ENCODE measurements around the gene ATG12. TPM values are rescaled to one million over a fixed set of nuclear protein-coding genes. Genes with fewer than 3 reads are reported as not detected.

ATG12 gene
- polyA plus RNA-seq, 1 donor from 2014 or later: 141 TPM

DNA sequence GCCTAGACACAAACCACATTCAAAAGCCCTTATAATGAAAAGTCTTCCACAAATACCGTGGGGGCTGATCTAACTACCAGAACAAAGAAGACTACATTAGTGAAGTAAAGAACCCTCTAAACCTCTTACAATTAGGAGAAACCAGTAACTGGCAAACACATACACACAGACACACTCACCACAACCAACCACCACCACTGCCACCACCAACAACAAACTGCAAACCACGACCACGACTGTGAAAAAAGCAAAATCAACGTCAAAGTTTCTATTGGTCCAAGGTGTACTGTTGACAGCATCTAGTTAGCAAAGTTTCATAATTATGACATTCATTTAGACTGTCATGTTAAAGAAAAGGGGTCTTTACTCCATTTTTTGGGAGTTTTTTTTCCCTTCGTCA, 27.6 kb downstream of the ATG12 start:
- Histone ChIP-seq H3K27ac (ENCODE audit: low read length) (no peak overlapping the region), H3K4me3 (ENCODE audit: low read length) (peak overlapping the region; percentile 84), H3K9ac (ENCODE audit: low read length) (no peak overlapping the region), H3K4me2 (ENCODE audit: low read length) (peak overlapping the region; percentile 91), H4K20me1 (ENCODE audit: insufficient read depth) (no peaks in the 10 kb centered on the region), H3F3A (ENCODE audit: insufficient read depth, low read length, poor library complexity, severe bottlenecking) (no peaks in the 10 kb centered on the region), H3K79me2 (replicated peaks; ENCODE audit: insufficient read depth, low read length) (peaks cover 24% of the 10 kb centered on the region), H2AFZ (ENCODE audit: low read depth, low read length) (no peak overlapping the region), H3K9me3 (ENCODE audit: low read length) (no peaks in the 10 kb centered on the region), H3K9me2 (ENCODE audit: insufficient read depth, low read length) (no peaks in the 10 kb centered on the region), H3K36me3 (ENCODE audit: insufficient read depth, low read length) (peaks cover 9% of the 10 kb centered on the region), H3K27me3 (ENCODE audit: insufficient read depth, low read depth, low read length) (no peaks in the 10 kb centered on the region)
- TF ChIP-seq EP300 (conservative IDR thresholded peaks at IDR 0.05; ENCODE audit: poor library complexity, severe bottlenecking): no peak
- TF ChIP-seq MXI1 (conservative IDR thresholded peaks at IDR 0.05; ENCODE audit: poor library complexity, severe bottlenecking): no peak
- no peak for TF ChIP-seq RAD21 (conservative IDR thresholded peaks at IDR 0.05)
- TF ChIP-seq SMC3 (conservative IDR thresholded peaks at IDR 0.05; ENCODE audit: poor library complexity): no peak
- no peak for TF ChIP-seq POLR2AphosphoS5 (IDR thresholded peaks at IDR 0.05)
- TF ChIP-seq, protein P1, sequence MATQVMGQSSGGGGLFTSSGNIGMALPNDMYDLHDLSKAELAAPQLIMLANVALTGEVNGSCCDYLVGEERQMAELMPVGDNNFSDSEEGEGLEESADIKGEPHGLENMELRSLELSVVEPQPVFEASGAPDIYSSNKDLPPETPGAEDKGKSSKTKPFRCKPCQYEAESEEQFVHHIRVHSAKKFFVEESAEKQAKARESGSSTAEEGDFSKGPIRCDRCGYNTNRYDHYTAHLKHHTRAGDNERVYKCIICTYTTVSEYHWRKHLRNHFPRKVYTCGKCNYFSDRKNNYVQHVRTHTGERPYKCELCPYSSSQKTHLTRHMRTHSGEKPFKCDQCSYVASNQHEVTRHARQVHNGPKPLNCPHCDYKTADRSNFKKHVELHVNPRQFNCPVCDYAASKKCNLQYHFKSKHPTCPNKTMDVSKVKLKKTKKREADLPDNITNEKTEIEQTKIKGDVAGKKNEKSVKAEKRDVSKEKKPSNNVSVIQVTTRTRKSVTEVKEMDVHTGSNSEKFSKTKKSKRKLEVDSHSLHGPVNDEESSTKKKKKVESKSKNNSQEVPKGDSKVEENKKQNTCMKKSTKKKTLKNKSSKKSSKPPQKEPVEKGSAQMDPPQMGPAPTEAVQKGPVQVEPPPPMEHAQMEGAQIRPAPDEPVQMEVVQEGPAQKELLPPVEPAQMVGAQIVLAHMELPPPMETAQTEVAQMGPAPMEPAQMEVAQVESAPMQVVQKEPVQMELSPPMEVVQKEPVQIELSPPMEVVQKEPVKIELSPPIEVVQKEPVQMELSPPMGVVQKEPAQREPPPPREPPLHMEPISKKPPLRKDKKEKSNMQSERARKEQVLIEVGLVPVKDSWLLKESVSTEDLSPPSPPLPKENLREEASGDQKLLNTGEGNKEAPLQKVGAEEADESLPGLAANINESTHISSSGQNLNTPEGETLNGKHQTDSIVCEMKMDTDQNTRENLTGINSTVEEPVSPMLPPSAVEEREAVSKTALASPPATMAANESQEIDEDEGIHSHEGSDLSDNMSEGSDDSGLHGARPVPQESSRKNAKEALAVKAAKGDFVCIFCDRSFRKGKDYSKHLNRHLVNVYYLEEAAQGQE (IDR thresholded peaks at IDR 0.05; ENCODE audit: borderline replicate concordance): no peak
- TF ChIP-seq, protein P2, sequence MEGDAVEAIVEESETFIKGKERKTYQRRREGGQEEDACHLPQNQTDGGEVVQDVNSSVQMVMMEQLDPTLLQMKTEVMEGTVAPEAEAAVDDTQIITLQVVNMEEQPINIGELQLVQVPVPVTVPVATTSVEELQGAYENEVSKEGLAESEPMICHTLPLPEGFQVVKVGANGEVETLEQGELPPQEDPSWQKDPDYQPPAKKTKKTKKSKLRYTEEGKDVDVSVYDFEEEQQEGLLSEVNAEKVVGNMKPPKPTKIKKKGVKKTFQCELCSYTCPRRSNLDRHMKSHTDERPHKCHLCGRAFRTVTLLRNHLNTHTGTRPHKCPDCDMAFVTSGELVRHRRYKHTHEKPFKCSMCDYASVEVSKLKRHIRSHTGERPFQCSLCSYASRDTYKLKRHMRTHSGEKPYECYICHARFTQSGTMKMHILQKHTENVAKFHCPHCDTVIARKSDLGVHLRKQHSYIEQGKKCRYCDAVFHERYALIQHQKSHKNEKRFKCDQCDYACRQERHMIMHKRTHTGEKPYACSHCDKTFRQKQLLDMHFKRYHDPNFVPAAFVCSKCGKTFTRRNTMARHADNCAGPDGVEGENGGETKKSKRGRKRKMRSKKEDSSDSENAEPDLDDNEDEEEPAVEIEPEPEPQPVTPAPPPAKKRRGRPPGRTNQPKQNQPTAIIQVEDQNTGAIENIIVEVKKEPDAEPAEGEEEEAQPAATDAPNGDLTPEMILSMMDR (IDR thresholded peaks at IDR 0.05; ENCODE audit: poor library complexity, severe bottlenecking): no peak
- TF ChIP-seq EZH2 (IDR thresholded peaks at IDR 0.05; ENCODE audit: borderline replicate concordance, insufficient read depth, low read length, poor library complexity, severe bottlenecking): no peak
- no peak for TF ChIP-seq TAF1 (IDR thresholded peaks at IDR 0.05; ENCODE audit: low read depth)

DNA sequence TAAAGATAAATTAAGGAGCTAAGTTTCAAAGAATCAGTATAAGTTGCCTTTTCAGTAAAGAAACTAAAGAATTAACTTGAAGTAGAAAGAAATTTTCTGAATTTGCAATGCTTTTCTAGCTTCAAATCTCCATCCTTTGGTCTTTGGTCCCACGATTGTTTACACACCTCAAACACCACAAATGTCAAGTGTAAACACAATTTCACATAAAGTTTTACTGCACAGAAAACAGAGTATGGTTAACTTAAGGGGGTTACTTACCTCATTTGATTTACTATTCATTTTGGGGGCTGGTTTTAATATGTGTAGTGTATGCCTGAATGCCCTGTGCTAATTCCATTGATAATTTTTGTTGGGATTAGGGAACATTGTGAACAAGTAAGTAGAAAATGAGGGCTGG, 29.0 kb downstream of the ATG12 start:
- H3K4me3 ChIP-seq (ENCODE audit: low read length): peak overlapping the region; percentile 17
- H2AFZ ChIP-seq (ENCODE audit: low read depth, low read length): no peak overlapping the region
- no peaks in the 10 kb centered on the region for H3K9me2 ChIP-seq (ENCODE audit: insufficient read depth, low read length)
- H3K27me3 ChIP-seq (ENCODE audit: insufficient read depth, low read depth, low read length): no peaks in the 10 kb centered on the region
- H3K9ac ChIP-seq (ENCODE audit: low read length): no peak overlapping the region
- H3K4me2 ChIP-seq (ENCODE audit: low read length): peak overlapping the region; percentile 44
- no peaks in the 10 kb centered on the region for H3K9me3 ChIP-seq (ENCODE audit: low read length)
- H3K36me3 ChIP-seq (ENCODE audit: insufficient read depth, low read length): peaks cover 9% of the 10 kb centered on the region
- H3K79me2 ChIP-seq (replicated peaks; ENCODE audit: insufficient read depth, low read length): peaks cover 24% of the 10 kb centered on the region
- no peak overlapping the region for H3K27ac ChIP-seq (ENCODE audit: low read length)
- no peaks in the 10 kb centered on the region for H3F3A ChIP-seq (ENCODE audit: insufficient read depth, low read length, poor library complexity, severe bottlenecking)
- TF ChIP-seq EP300 (conservative IDR thresholded peaks at IDR 0.05; ENCODE audit: poor library complexity, severe bottlenecking) (no peak), MXI1 (conservative IDR thresholded peaks at IDR 0.05; ENCODE audit: poor library complexity, severe bottlenecking) (no peak), POLR2AphosphoS5 (IDR thresholded peaks at IDR 0.05) (no peak), SMC3 (conservative IDR thresholded peaks at IDR 0.05; ENCODE audit: poor library complexity) (no peak), RAD21 (conservative IDR thresholded peaks at IDR 0.05) (no peak), EZH2 (IDR thresholded peaks at IDR 0.05; ENCODE audit: borderline replicate concordance, insufficient read depth, low read length, poor library complexity, severe bottlenecking) (no peak), TAF1 (IDR thresholded peaks at IDR 0.05; ENCODE audit: low read depth) (no peak)
- TF ChIP-seq, protein P2 (IDR thresholded peaks at IDR 0.05; ENCODE audit: poor library complexity, severe bottlenecking): no peak
- TF ChIP-seq, protein P1 (IDR thresholded peaks at IDR 0.05; ENCODE audit: borderline replicate concordance): no peak
- H4K20me1 ChIP-seq (ENCODE audit: insufficient read depth): no peaks in the 10 kb centered on the region

Data from neural cell (in vitro differentiated cells).